GM18907 (cell line): Measurements from ENCODE around the gene TMEM120B.
"Not testable (repeated sequence)": the region's sequence is repeated elsewhere in the genome, so short reads cannot be mapped to it uniquely, and the experiment has no call there.

Experiments used
- ATAC-seq: cut with Tn5 transposase; IDR thresholded peaks from one replicate; pipeline ENCODE4 v1.9.1; 2021; ENCODE audit warnings: mild to moderate bottlenecking, moderate library complexity; ENCODE audit not compliant: unreplicated experiment

The TMEM120B gene

GRCh38 chr12:121709064-121709424 lies 3.5 kb upstream of the TMEM120B start:
- ATAC-seq = not testable (repeated sequence)

GRCh38 chr12:121709478-121709961 lies 3.0 kb upstream of the TMEM120B start:
- no peak for ATAC-seq

- ATAC-seq = no peak
These were observed 977 bp upstream of the TMEM120B start for GRCh38 chr12:121711361-121712189.

- peak; percentile 32 for ATAC-seq
These were observed 427 bp upstream of the TMEM120B start for GRCh38 chr12:121712190-121712460.

GRCh38 chr12:121713257-121713777 lies 765 bp downstream of the TMEM120B start:
- peak; percentile 14 for ATAC-seq

GRCh38 chr12:121713793-121714192 lies 1.2 kb downstream of the TMEM120B start:
- no peak for ATAC-seq

GRCh38 chr12:121715055-121715454 lies 2.5 kb downstream of the TMEM120B start:
- ATAC-seq = not testable (repeated sequence)

GRCh38 chr12:121715862-121716435 lies 3.4 kb downstream of the TMEM120B start:
- ATAC-seq = no peak

GRCh38 chr12:121717041-121717699 lies 4.6 kb downstream of the TMEM120B start:
- no peak for ATAC-seq

- ATAC-seq = no peak
These were observed 6.2 kb downstream of the TMEM120B start for GRCh38 chr12:121718653-121719239.

GRCh38 chr12:121719926-121720414 lies 7.4 kb downstream of the TMEM120B start:
- ATAC-seq = no peak

- no peak for ATAC-seq
These were observed 8.2 kb downstream of the TMEM120B start for GRCh38 chr12:121720762-121721161.

- ATAC-seq = no peak
These were observed 10.0 kb downstream of the TMEM120B start for GRCh38 chr12:121722511-121722910.

- ATAC-seq = no peak
These were observed 10.6 kb downstream of the TMEM120B start for GRCh38 chr12:121723200-121723599.

GRCh38 chr12:121724925-121725324 lies 12.4 kb downstream of the TMEM120B start:
- no peak for ATAC-seq

GRCh38 chr12:121725423-121725822 lies 12.9 kb downstream of the TMEM120B start:
- no peak for ATAC-seq

GRCh38 chr12:121729021-121729420 lies 16.5 kb downstream of the TMEM120B start:
- no peak for ATAC-seq

- ATAC-seq = no peak
These were observed 18.9 kb downstream of the TMEM120B start for GRCh38 chr12:121731473-121731872.

- ATAC-seq = no peak
These were observed 21.3 kb downstream of the TMEM120B start for GRCh38 chr12:121733849-121734248.

- ATAC-seq = no peak
These were observed 25.8 kb downstream of the TMEM120B start for GRCh38 chr12:121738340-121738858.

- no peak for ATAC-seq
These were observed 28.3 kb downstream of the TMEM120B start for GRCh38 chr12:121740847-121741246.
